Chondrocyte (in vitro differentiated cells): ENCODE data around the gene ATN1. TPM values are rescaled to one million over a fixed set of nuclear protein-coding genes. Genes with fewer than 3 reads are reported as not detected.

Source experiments
- DNase-seq: peaks from one replicate; pipeline ENCODE4 v3.0.0; 2021; ENCODE audit warnings: mixed read lengths, low spot score
- H3K27ac Mint-ChIP-seq: one replicate; pipeline ENCODE4 v1.8.0; 2021; ENCODE audit warnings: mild to moderate bottlenecking, moderate library complexity, mixed read lengths; ENCODE audit not compliant: unreplicated experiment
- H3K27me3 Mint-ChIP-seq: 2 replicates; pipeline ENCODE4 v1.8.0; 2021; ENCODE audit warnings: low read depth, mixed read lengths
- H3K36me3 Mint-ChIP-seq: 2 replicates; pipeline ENCODE4 v1.8.0; 2021; ENCODE audit warnings: low read depth, mixed read lengths
- H3K4me1 Mint-ChIP-seq: 2 replicates; pipeline ENCODE4 v1.8.0; 2021; ENCODE audit warnings: low read depth, mild to moderate bottlenecking, mixed read lengths
- H3K4me3 Mint-ChIP-seq: one replicate; pipeline ENCODE4 v1.8.0; 2021; ENCODE audit warnings: mild to moderate bottlenecking, moderate library complexity, mixed read lengths; ENCODE audit not compliant: unreplicated experiment
- H3K9me3 Mint-ChIP-seq: 2 replicates; pipeline ENCODE4 v1.8.0; 2021; ENCODE audit warnings: low read depth, mixed read lengths
- CTCF ChIP-seq: fragments of 200-600 bp; sonication (generic); IDR thresholded peaks from 2 replicates; pipeline ENCODE4 v1.5.0; 2021; ENCODE audit warnings: antibody characterized with exemption, mild to moderate bottlenecking, moderate library complexity
- microRNA-seq: library from miRNA; unstranded; fragments of <30 nt; microRNA quantifications from one replicate; pipeline ENCODE4 v1.2.0, GENCODE V29; 2020; ENCODE audit warnings: borderline number of aligned reads
- total RNA-seq: library from RNA; stranded (reverse); gene quantifications from 3 replicates; pipeline ENCODE4 v1.2.1, GENCODE V29; 2021

The ATN1 gene
- total RNA-seq, 1 donor from 2014 or later, result 103 TPM

GRCh38 chr12:6987956-6988553, 60.3 kb downstream of the ATN1 start:
- no peak for DNase-seq
- no peak overlapping the region for H3K27ac Mint-ChIP-seq
- no peaks in the 10 kb centered on the region for H3K4me1 Mint-ChIP-seq
- H3K27me3 Mint-ChIP-seq, result no peaks in the 10 kb centered on the region
- no peaks in the 10 kb centered on the region for H3K9me3 Mint-ChIP-seq
- peaks cover 4% of the 10 kb centered on the region for H3K36me3 Mint-ChIP-seq
- H3K4me3 Mint-ChIP-seq, result no peak overlapping the region
- TF ChIP-seq CTCF, result no peak

Small RNAs within 50 kb of the gene (microRNA-seq; reads per million reads assigned to microRNA genes)
- gene MIR141 (4.4 reads per million), gene MIR200C (83.6 reads per million, percentile 55 among the genes with 10 or more reads in this experiment)

Other genes starting within 250 kb of the ATN1 start
- 50.7 to 56.2 TPM (median 55.1 TPM) in 3 replicates for gene ZNF384, start 238.6 kb upstream of the ATN1 start, total RNA-seq
- 3.2 to 9.3 TPM (median 4.4 TPM) in 3 replicates for gene PIANP, start 227.1 kb upstream of the ATN1 start, total RNA-seq
- 57.0 to 74.4 TPM (median 59.3 TPM) in 3 replicates for gene COPS7A, start 203.9 kb upstream of the ATN1 start, total RNA-seq
- gene MLF2, start 174.8 kb upstream of the ATN1 start, total RNA-seq, result 161 to 172 TPM (median 163 TPM) in 3 replicates
- 413 to 493 TPM (median 463 TPM) in 3 replicates for gene PTMS, start 161.6 kb upstream of the ATN1 start, total RNA-seq
- 0.56 to 1.7 TPM (median 1.0 TPM) in 3 replicates for gene LAG3, start 155.4 kb upstream of the ATN1 start, total RNA-seq
- 0.70 to 1.2 TPM (median 0.72 TPM) in 3 replicates for gene CD4, start 138.4 kb upstream of the ATN1 start, total RNA-seq
- 3.2 to 4.6 TPM (median 4.2 TPM) in 3 replicates for gene GPR162, start 106.1 kb upstream of the ATN1 start, total RNA-seq
- gene P3H3, start 99.6 kb upstream of the ATN1 start, total RNA-seq, result 109 to 116 TPM (median 114 TPM) in 3 replicates
- 10.2 to 11.5 TPM (median 10.9 TPM) in 3 replicates for gene GNB3, start 87.0 kb upstream of the ATN1 start, total RNA-seq
- 4.1 to 7.5 TPM (median 5.6 TPM) in 3 replicates for gene CDCA3, start 76.7 kb upstream of the ATN1 start, total RNA-seq
- gene USP5, start 75.8 kb upstream of the ATN1 start, total RNA-seq, result 103 to 147 TPM (median 106 TPM) in 3 replicates
- gene TPI1, start 60.4 kb upstream of the ATN1 start, total RNA-seq, result 430 to 562 TPM (median 551 TPM) in 3 replicates
- gene SPSB2, start 54.7 kb upstream of the ATN1 start, total RNA-seq, result 7.6 to 11.8 TPM (median 7.9 TPM) in 3 replicates
- 6.3 to 9.3 TPM (median 7.6 TPM) in 3 replicates for gene LRRC23, start 23.1 kb upstream of the ATN1 start, total RNA-seq
- gene ENO2, start 13.4 kb upstream of the ATN1 start, total RNA-seq, result 22.2 to 60.8 TPM (median 58.6 TPM) in 3 replicates
- gene RNU7-1, start 15.9 kb downstream of the ATN1 start, total RNA-seq, result not detected in 3 replicates
- gene C12orf57, start 16.1 kb downstream of the ATN1 start, total RNA-seq, result 230 to 244 TPM (median 233 TPM) in 3 replicates
- 0.51 to 0.65 TPM in 2 of 3 replicates, not detected in the other for gene PTPN6, start 23.4 kb downstream of the ATN1 start, total RNA-seq
- 129 to 135 TPM (median 129 TPM) in 3 replicates for gene PHB2, start 42.7 kb downstream of the ATN1 start, total RNA-seq
- gene EMG1, start 43.0 kb downstream of the ATN1 start, total RNA-seq, result 25.0 to 35.1 TPM (median 26.5 TPM) in 3 replicates
- 18.8 to 22.1 TPM (median 19.4 TPM) in 3 replicates for gene LPCAT3, start 90.5 kb downstream of the ATN1 start, total RNA-seq
- gene C1S, start 132.8 kb downstream of the ATN1 start, total RNA-seq, result 20.8 to 24.2 TPM (median 22.8 TPM) in 3 replicates
- 19.7 to 21.9 TPM (median 19.8 TPM) in 3 replicates for gene C1R, start 164.5 kb downstream of the ATN1 start, total RNA-seq
- 20.3 to 21.0 TPM (median 20.4 TPM) in 3 replicates for gene C1RL, start 181.3 kb downstream of the ATN1 start, total RNA-seq
- gene RBP5, start 200.9 kb downstream of the ATN1 start, total RNA-seq, result not detected in 3 replicates
- 15.5 to 19.9 TPM (median 18.2 TPM) in 3 replicates for gene CLSTN3, start 202.4 kb downstream of the ATN1 start, total RNA-seq